ENCODE measurements around the gene DNAJA2.

DNA sequence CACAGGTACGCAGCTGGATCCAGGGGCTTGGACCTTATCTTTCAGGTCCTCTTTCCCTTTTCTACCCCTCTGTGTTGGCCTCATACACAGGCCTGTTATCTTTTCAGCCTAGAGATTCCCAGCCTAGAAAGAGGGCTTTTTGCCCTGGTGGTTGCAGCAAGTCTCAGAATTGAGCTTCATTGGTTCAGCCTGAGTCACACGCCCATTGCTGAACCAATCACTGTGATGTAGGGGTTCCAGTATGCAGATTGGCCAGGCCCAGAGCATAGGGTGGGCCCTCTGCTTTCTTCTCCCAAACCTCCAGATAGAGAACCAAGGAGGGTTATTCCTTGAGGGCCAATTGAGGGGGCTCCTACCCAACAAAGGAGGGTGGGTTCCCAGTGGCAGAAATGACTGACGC, 56.5 kb downstream of the DNAJA2 start:
- TF ChIP-seq, protein P1, sequence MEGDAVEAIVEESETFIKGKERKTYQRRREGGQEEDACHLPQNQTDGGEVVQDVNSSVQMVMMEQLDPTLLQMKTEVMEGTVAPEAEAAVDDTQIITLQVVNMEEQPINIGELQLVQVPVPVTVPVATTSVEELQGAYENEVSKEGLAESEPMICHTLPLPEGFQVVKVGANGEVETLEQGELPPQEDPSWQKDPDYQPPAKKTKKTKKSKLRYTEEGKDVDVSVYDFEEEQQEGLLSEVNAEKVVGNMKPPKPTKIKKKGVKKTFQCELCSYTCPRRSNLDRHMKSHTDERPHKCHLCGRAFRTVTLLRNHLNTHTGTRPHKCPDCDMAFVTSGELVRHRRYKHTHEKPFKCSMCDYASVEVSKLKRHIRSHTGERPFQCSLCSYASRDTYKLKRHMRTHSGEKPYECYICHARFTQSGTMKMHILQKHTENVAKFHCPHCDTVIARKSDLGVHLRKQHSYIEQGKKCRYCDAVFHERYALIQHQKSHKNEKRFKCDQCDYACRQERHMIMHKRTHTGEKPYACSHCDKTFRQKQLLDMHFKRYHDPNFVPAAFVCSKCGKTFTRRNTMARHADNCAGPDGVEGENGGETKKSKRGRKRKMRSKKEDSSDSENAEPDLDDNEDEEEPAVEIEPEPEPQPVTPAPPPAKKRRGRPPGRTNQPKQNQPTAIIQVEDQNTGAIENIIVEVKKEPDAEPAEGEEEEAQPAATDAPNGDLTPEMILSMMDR (conservative IDR thresholded peaks at IDR 0.05; ENCODE audit: low read depth, low read length): no peak
- TF ChIP-seq POLR2A (IDR thresholded peaks at IDR 0.05; ENCODE audit: low read depth, low read length) (no peak), RAD21 (IDR thresholded peaks at IDR 0.05; ENCODE audit: low read length) (no peak), CEBPB (IDR thresholded peaks at IDR 0.05; ENCODE audit: low read depth, low read length) (no peak), RFX5 (IDR thresholded peaks at IDR 0.05; ENCODE audit: low read depth, low read length) (no peak)
